Muscle layer of colon (tissue), 2 donors: ENCODE data around the gene CASP2.

ENCODE experiments used
- H3K27ac ChIP-seq: one replicate; pipeline ENCODE4 v1.7.0; 2013; ENCODE audit warnings: low read depth, mild to moderate bottlenecking, low read length, moderate library complexity
- H3K27me3 ChIP-seq, 2 donors: one replicate each; pipeline ENCODE4 v1.7.0; 2013; ENCODE audit warnings: low read length in 2 of 2, mild to moderate bottlenecking in 2 of 2; ENCODE audit not compliant: insufficient read depth in 2 of 2, control insufficient read depth in 1 of 2
- H3K36me3 ChIP-seq: one replicate; pipeline ENCODE4 v1.7.0; 2013; ENCODE audit warnings: mild to moderate bottlenecking, low read length; ENCODE audit not compliant: insufficient read depth
- H3K4me1 ChIP-seq: one replicate; pipeline ENCODE4 v1.7.0; 2013; ENCODE audit warnings: mild to moderate bottlenecking, low read length; ENCODE audit not compliant: insufficient read depth
- H3K4me3 ChIP-seq, 2 donors: one replicate each; pipeline ENCODE4 v1.7.0; 2013; ENCODE audit warnings: low read length in 2 of 2, low read depth in 1 of 2, mild to moderate bottlenecking in 1 of 2, moderate library complexity in 1 of 2
- H3K9ac ChIP-seq: one replicate; pipeline ENCODE4 v1.7.0; 2013; ENCODE audit warnings: low read length
- H3K9me3 ChIP-seq: one replicate; pipeline ENCODE4 v1.7.0; 2013; ENCODE audit warnings: mild to moderate bottlenecking, low read length
- donor health status: abdominal sarcoma.
- donor health status: Adenocarcinoma of cecum.

Gene CASP2

GRCh38 chr7:143343596-143343995 is 55.4 kb downstream of the CASP2 start:
- Histone ChIP-seq H3K4me1 (no peaks in the 10 kb centered on the region), H3K4me3 (no peak overlapping the region), H3K27me3 (peaks cover 0 to 12% of the 10 kb centered on the region in 2 donors), H3K27ac (no peak overlapping the region), H3K36me3 (no peaks in the 10 kb centered on the region), H3K9ac (no peak overlapping the region), H3K9me3 (no peaks in the 10 kb centered on the region)

GRCh38 chr7:143345428-143345900 is 57.3 kb downstream of the CASP2 start:
- Histone ChIP-seq H3K4me3 (peak overlapping the region in 1 of 2 donors; percentile 36), H3K4me1 (no peaks in the 10 kb centered on the region), H3K27ac (no peak overlapping the region), H3K36me3 (no peaks in the 10 kb centered on the region), H3K27me3 (peaks cover 0 to 12% of the 10 kb centered on the region in 2 donors), H3K9ac (no peak overlapping the region), H3K9me3 (no peaks in the 10 kb centered on the region)

GRCh38 chr7:143346018-143346417 is 57.9 kb downstream of the CASP2 start:
- no peak overlapping the region for H3K27ac ChIP-seq
- no peak overlapping the region for H3K4me3 ChIP-seq
- H3K27me3 ChIP-seq, result peaks cover 0 to 12% of the 10 kb centered on the region in 2 donors
- H3K9ac ChIP-seq, result no peak overlapping the region
- H3K4me1 ChIP-seq, result no peaks in the 10 kb centered on the region
- no peaks in the 10 kb centered on the region for H3K9me3 ChIP-seq
- no peaks in the 10 kb centered on the region for H3K36me3 ChIP-seq

GRCh38 chr7:143347950-143348349 is 59.8 kb downstream of the CASP2 start:
- no peak overlapping the region for H3K27ac ChIP-seq
- H3K4me1 ChIP-seq, result no peaks in the 10 kb centered on the region
- no peak overlapping the region for H3K9ac ChIP-seq

GRCh38 chr7:143351060-143351459 is 62.9 kb downstream of the CASP2 start:
- no peaks in the 10 kb centered on the region for H3K4me1 ChIP-seq
- H3K4me3 ChIP-seq, result no peak overlapping the region
- H3K36me3 ChIP-seq, result no peaks in the 10 kb centered on the region
- H3K9ac ChIP-seq, result no peak overlapping the region
- H3K27ac ChIP-seq, result no peak overlapping the region
- H3K9me3 ChIP-seq, result no peaks in the 10 kb centered on the region
- no peaks in the 10 kb centered on the region for H3K27me3 ChIP-seq

More at GRCh38 chr7:143347950-143348349, 59.8 kb downstream of the CASP2 start:
- no peaks in the 10 kb centered on the region for H3K36me3 ChIP-seq
- H3K27me3 ChIP-seq, result peaks cover 0 to 12% of the 10 kb centered on the region in 2 donors
- H3K9me3 ChIP-seq, result no peaks in the 10 kb centered on the region
- no peak overlapping the region for H3K4me3 ChIP-seq

GRCh38 chr7:143351574-143351973 is 63.4 kb downstream of the CASP2 start:
- Histone ChIP-seq H3K9ac (no peak overlapping the region), H3K4me3 (no peak overlapping the region), H3K4me1 (no peaks in the 10 kb centered on the region), H3K9me3 (no peaks in the 10 kb centered on the region), H3K36me3 (no peaks in the 10 kb centered on the region), H3K27ac (no peak overlapping the region), H3K27me3 (no peaks in the 10 kb centered on the region)

GRCh38 chr7:143352531-143353002 is 64.4 kb downstream of the CASP2 start:
- Histone ChIP-seq H3K4me3 (no peak overlapping the region), H3K27ac (no peak overlapping the region), H3K27me3 (no peaks in the 10 kb centered on the region), H3K36me3 (no peaks in the 10 kb centered on the region), H3K4me1 (no peaks in the 10 kb centered on the region), H3K9ac (no peak overlapping the region), H3K9me3 (no peaks in the 10 kb centered on the region)

- Histone ChIP-seq H3K4me3 (no peak overlapping the region), H3K9ac (no peak overlapping the region), H3K9me3 (no peaks in the 10 kb centered on the region), H3K27ac (no peak overlapping the region), H3K4me1 (no peaks in the 10 kb centered on the region), H3K27me3 (no peaks in the 10 kb centered on the region), H3K36me3 (no peaks in the 10 kb centered on the region)
Observed at GRCh38 chr7:143354376-143354775, 66.2 kb downstream of the CASP2 start.

- H3K27ac ChIP-seq, result no peak overlapping the region
- no peaks in the 10 kb centered on the region for H3K36me3 ChIP-seq
- no peak overlapping the region for H3K9ac ChIP-seq
- H3K9me3 ChIP-seq, result no peaks in the 10 kb centered on the region
- no peak overlapping the region for H3K4me3 ChIP-seq
- H3K4me1 ChIP-seq, result no peaks in the 10 kb centered on the region
- no peaks in the 10 kb centered on the region for H3K27me3 ChIP-seq
Observed at GRCh38 chr7:143354965-143355364, 66.8 kb downstream of the CASP2 start.

GRCh38 chr7:143355450-143356385 is 67.6 kb downstream of the CASP2 start:
- Histone ChIP-seq H3K27ac (no peak overlapping the region), H3K4me1 (no peaks in the 10 kb centered on the region), H3K9me3 (no peaks in the 10 kb centered on the region), H3K36me3 (no peaks in the 10 kb centered on the region), H3K27me3 (no peaks in the 10 kb centered on the region), H3K4me3 (no peak overlapping the region), H3K9ac (no peak overlapping the region)

- H3K27me3 ChIP-seq, result peaks cover 0 to 3% of the 10 kb centered on the region in 2 donors
- H3K4me1 ChIP-seq, result no peaks in the 10 kb centered on the region
- H3K27ac ChIP-seq, result no peak overlapping the region
- no peaks in the 10 kb centered on the region for H3K9me3 ChIP-seq
- H3K4me3 ChIP-seq, result no peak overlapping the region
- H3K36me3 ChIP-seq, result no peaks in the 10 kb centered on the region
- no peak overlapping the region for H3K9ac ChIP-seq
Observed at GRCh38 chr7:143356414-143357050, 68.4 kb downstream of the CASP2 start.
